Mucosa of descending colon (tissue), 3 donors: ENCODE data around the gene CTNS. TPM values are rescaled to one million over a fixed set of nuclear protein-coding genes. Genes with fewer than 3 reads are reported as not detected.

Source experiments
- ATAC-seq: fragments of 200-7000 bp; cut with Tn5 transposase; one replicate; pipeline ENCODE4 v1.9.1; 2020; ENCODE audit warnings: mild to moderate bottlenecking, moderate library complexity
- DNase-seq, 3 donors: peaks; one replicate each; pipeline ENCODE4 v3.0.0-alpha.2; 2020
- H3K36me3 ChIP-seq: fragments of 200-600 bp; one replicate; pipeline ENCODE4 v1.8.0; 2021; ENCODE audit warnings: low read depth, mild to moderate bottlenecking
- H3K4me1 ChIP-seq: fragments of 200-600 bp; one replicate; pipeline ENCODE4 v1.8.0; 2021; ENCODE audit warnings: low read depth, mild to moderate bottlenecking
- H3K4me3 ChIP-seq: fragments of 200-600 bp; one replicate; pipeline ENCODE4 v1.8.0; 2021; ENCODE audit warnings: mild to moderate bottlenecking
- H3K9me3 ChIP-seq: fragments of 200-600 bp; one replicate; pipeline ENCODE4 v1.8.0; 2021; ENCODE audit warnings: mild to moderate bottlenecking
- intact Hi-C, 2 donors: fragments of 100-400 bp; cut with DNase I in 1 of 2; cut with micrococcal nuclease in 1 of 2; formaldehyde crosslinking; loops; one replicate each; pipeline versions ENCODE4 v1.11.0 to v1.11.1; 2022; cut with DNase I, micrococcal nuclease
- total RNA-seq, 3 donors: library from RNA; stranded (reverse); fragmentation: NEBNext Ultra II Directional in 2 of 3; extraction: Animal tissue kit (Norgen Biotek cat#: 25700) in 2 of 3; gene quantifications; one replicate each; pipeline versions ENCODE4 v1.2.1 to v1.2.4, GENCODE V29; 2021 to 2023
- TF ChIP-seq, protein P1 (sequence below): fragments of 200-600 bp; IDR thresholded peaks from one replicate; pipeline ENCODE4 v1.8.0; 2022; ENCODE audit warnings: antibody characterized with exemption, mild to moderate bottlenecking
- donor health status: DM: no; HTN: no; CAD: no; lungs with moderate emphysema.
- donor health status: DM: no; HTN: no; CAD: no.
- donor health status: DM: no; HTN: yes; CAD: no.

CTNS gene
- total RNA-seq, 3 donors from 2014 or later, result 9.6 to 13.4 (median 13.1) TPM

GRCh38 chr17:3656755-3657587 lies 20.4 kb downstream of the CTNS start:
- DNase-seq, result no peak
- TF ChIP-seq, protein P1, sequence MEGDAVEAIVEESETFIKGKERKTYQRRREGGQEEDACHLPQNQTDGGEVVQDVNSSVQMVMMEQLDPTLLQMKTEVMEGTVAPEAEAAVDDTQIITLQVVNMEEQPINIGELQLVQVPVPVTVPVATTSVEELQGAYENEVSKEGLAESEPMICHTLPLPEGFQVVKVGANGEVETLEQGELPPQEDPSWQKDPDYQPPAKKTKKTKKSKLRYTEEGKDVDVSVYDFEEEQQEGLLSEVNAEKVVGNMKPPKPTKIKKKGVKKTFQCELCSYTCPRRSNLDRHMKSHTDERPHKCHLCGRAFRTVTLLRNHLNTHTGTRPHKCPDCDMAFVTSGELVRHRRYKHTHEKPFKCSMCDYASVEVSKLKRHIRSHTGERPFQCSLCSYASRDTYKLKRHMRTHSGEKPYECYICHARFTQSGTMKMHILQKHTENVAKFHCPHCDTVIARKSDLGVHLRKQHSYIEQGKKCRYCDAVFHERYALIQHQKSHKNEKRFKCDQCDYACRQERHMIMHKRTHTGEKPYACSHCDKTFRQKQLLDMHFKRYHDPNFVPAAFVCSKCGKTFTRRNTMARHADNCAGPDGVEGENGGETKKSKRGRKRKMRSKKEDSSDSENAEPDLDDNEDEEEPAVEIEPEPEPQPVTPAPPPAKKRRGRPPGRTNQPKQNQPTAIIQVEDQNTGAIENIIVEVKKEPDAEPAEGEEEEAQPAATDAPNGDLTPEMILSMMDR, result no peak
- no peak for ATAC-seq
- intact Hi-C loops, result no loop called here
- Histone ChIP-seq H3K36me3 (no peaks in the 10 kb centered on the region), H3K4me3 (no peak overlapping the region), H3K9me3 (no peaks in the 10 kb centered on the region), H3K4me1 (peaks cover 9% of the 10 kb centered on the region)

GRCh38 chr17:3657588-3657869 lies 21.0 kb downstream of the CTNS start:
- Histone ChIP-seq H3K36me3 (no peaks in the 10 kb centered on the region), H3K4me3 (no peak overlapping the region), H3K4me1 (peaks cover 9% of the 10 kb centered on the region), H3K9me3 (no peaks in the 10 kb centered on the region)
- DNase-seq, result no peak
- ATAC-seq, result no peak
- intact Hi-C loops, result no loop called here
- TF ChIP-seq, protein P1, result no peak

GRCh38 chr17:3657874-3658783 lies 21.6 kb downstream of the CTNS start:
- H3K36me3 ChIP-seq, result peaks cover 2% of the 10 kb centered on the region
- H3K4me3 ChIP-seq, result no peak overlapping the region
- ATAC-seq (no peak), DNase-seq (peak in 1 of 3 donors; percentile 40)
- TF ChIP-seq, protein P1, result no peak
- intact Hi-C loops, result no loop called here
- H3K4me1 ChIP-seq, result peaks cover 9% of the 10 kb centered on the region
- no peaks in the 10 kb centered on the region for H3K9me3 ChIP-seq

DNA sequence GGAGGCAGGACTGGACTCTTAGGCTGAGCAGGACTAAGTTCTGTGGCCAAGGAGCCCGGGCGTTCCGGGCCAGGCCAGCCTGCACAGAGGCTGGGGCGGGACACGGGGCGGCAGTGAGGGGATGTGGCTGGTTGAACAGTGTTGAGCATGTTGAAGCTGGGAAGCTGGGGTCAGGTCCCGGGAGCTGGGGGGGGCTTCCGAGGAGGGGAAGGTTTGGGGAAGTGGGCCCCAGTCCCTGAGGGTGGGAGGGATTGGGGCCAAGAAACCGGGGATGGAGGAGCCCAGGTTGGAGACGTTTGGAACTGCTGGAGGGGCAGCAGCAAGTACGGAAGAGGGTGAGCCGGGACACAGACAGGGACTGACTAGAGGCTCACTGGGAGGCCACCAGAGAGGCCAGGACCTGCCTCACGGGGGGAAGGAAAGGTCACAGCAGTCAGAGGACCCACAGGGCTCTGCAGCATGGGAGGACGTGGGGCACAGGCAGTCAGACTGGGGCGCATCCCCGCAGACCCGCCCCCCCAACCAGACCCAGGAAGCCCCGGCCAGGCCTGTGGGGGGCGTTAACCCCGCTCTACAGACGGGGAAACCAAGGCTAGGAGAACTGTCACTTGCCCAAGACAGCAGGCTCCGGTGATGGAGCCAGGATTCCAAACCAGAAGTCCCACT lies 22.4 kb downstream of the CTNS start:
- TF ChIP-seq, protein P1, result no peak
- Histone ChIP-seq H3K9me3 (no peaks in the 10 kb centered on the region), H3K4me1 (peaks cover 9% of the 10 kb centered on the region), H3K36me3 (peaks cover 8% of the 10 kb centered on the region), H3K4me3 (no peak overlapping the region)
- ATAC-seq, result no peak
- DNase-seq, result no peak
- intact Hi-C loops, result no loop called here

DNA sequence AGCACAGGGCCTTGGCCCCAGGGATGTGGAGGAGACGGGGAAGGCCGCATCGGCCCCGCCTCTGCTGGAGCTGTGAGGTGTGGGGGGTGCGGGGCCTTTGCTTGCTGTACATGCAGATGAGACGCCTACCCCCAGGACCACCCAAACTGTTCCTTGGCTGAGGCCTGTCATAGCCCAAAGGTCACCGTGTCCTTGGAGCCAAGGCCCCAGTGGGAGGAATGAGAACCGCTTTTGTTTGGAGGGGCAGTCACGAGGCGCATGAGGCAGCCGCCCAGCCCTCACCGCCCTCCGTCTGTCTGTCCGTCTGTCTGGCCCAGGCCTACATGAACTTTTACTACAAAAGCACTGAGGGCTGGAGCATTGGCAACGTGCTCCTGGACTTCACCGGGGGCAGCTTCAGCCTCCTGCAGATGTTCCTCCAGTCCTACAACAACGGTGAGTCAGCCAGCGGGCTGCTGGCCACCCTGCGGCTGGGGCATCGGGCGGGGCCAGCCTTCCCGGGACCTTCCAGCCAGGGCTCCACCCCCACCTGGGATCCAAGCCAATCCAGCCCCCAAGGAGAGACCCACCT lies 23.1 kb downstream of the CTNS start:
- H3K4me1 ChIP-seq, result peaks cover 9% of the 10 kb centered on the region
- H3K36me3 ChIP-seq, result peaks cover 9% of the 10 kb centered on the region
- no peaks in the 10 kb centered on the region for H3K9me3 ChIP-seq
- TF ChIP-seq, protein P1, result no peak
- H3K4me3 ChIP-seq, result no peak overlapping the region
- DNase-seq (peak; percentile 62 to 82 (median 72)), ATAC-seq (peak; percentile 78)
- intact Hi-C loops, result no loop called here
